ENCODE data around the gene ALG6. TPM values are rescaled to one million over a fixed set of nuclear protein-coding genes. Genes with fewer than 3 reads are reported as not detected.

Gene ALG6
- total and polyA plus RNA-seq, 2 donors (not counting 1 experiment from before 2014, with no cell fraction given), result 12.5 to 15.9 TPM

GRCh38 chr1:63379583-63379982 lies 12.2 kb downstream of the ALG6 start:
- Histone ChIP-seq H3K9me3 (ENCODE audit: control insufficient read depth, insufficient read depth, low read depth, low read length) (no peaks in the 10 kb centered on the region), H4K20me1 (ENCODE audit: control insufficient read depth, extremely low read depth, insufficient read depth, low read length) (no peaks in the 10 kb centered on the region), H3K27me3 (ENCODE audit: control insufficient read depth, insufficient read depth, low read length) (no peaks in the 10 kb centered on the region), H3K36me3 (ENCODE audit: control insufficient read depth, insufficient read depth, low read length) (no peaks in the 10 kb centered on the region), H3K4me3 (replicated peaks in 1 of 4; ENCODE audit: control extremely low read depth in 1 of 4, insufficient read depth in 1 of 4, low read depth in 3 of 4, low read length in 4 of 4) (no peak overlapping the region), H3K79me2 (ENCODE audit: control insufficient read depth, insufficient read depth, low read length) (no peaks in the 10 kb centered on the region), H3K27ac (ENCODE audit: insufficient read depth, low read length) (no peak overlapping the region), H3K4me1 (ENCODE audit: control insufficient read depth, extremely low read depth, insufficient read depth, low read length) (no peaks in the 10 kb centered on the region), H2AFZ (ENCODE audit: low read length) (no peak overlapping the region), H3K4me2 (ENCODE audit: extremely low read depth, insufficient read depth, low read length) (no peak overlapping the region), H3K9ac (ENCODE audit: insufficient read depth, low read length) (no peak overlapping the region)
- DNase-seq (ENCODE audit: low read depth in 2 of 2), result no peak
- TF ChIP-seq CTCF (conservative IDR thresholded peaks at IDR 0.05 in 1 of 2, IDR thresholded peaks at IDR 0.05 in 1 of 2; ENCODE audit: low read depth in 1 of 2, low read length in 2 of 2) (no peak), EZH2 (IDR thresholded peaks at IDR 0.05; ENCODE audit: low read length, missing control alignments) (no peak)

DNA sequence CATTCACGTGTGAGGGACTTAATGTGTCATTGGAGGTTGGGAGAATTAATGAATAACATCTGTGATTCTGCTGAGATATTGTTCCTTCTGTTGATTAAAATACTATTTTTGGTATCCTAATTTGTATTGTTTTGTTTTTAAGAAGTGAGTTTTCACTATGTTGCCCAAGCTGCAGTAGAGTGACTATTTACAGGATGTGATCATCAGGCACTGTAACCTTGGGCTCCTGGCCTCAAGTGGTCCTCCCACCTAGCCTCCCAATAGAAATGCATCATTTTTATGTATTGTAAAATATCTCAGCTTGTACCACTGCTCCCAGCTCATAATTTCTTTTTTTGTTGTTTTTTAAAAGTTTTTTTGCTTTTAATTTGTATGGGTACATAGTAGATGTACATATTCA lies 14.3 kb downstream of the ALG6 start:
- H2AFZ ChIP-seq (ENCODE audit: low read length), result no peak overlapping the region
- no peaks in the 10 kb centered on the region for H3K4me1 ChIP-seq (ENCODE audit: control insufficient read depth, extremely low read depth, insufficient read depth, low read length)
- no peak for DNase-seq (ENCODE audit: low read depth in 2 of 2)
- no peak overlapping the region for H3K27ac ChIP-seq (ENCODE audit: insufficient read depth, low read length)
- H3K4me3 ChIP-seq (replicated peaks in 1 of 4; ENCODE audit: control extremely low read depth in 1 of 4, insufficient read depth in 1 of 4, low read depth in 3 of 4, low read length in 4 of 4), result no peak overlapping the region
- H3K9me3 ChIP-seq (ENCODE audit: control insufficient read depth, insufficient read depth, low read depth, low read length), result no peaks in the 10 kb centered on the region
- H3K9ac ChIP-seq (ENCODE audit: insufficient read depth, low read length), result no peak overlapping the region
- H3K36me3 ChIP-seq (ENCODE audit: control insufficient read depth, insufficient read depth, low read length), result no peaks in the 10 kb centered on the region
- no peaks in the 10 kb centered on the region for H3K79me2 ChIP-seq (ENCODE audit: control insufficient read depth, insufficient read depth, low read length)
- H3K27me3 ChIP-seq (ENCODE audit: control insufficient read depth, insufficient read depth, low read length), result no peaks in the 10 kb centered on the region
- no peak for TF ChIP-seq CTCF (conservative IDR thresholded peaks at IDR 0.05 in 1 of 2, IDR thresholded peaks at IDR 0.05 in 1 of 2; ENCODE audit: low read depth in 1 of 2, low read length in 2 of 2)
- TF ChIP-seq EZH2 (IDR thresholded peaks at IDR 0.05; ENCODE audit: low read length, missing control alignments), result no peak
- H4K20me1 ChIP-seq (ENCODE audit: control insufficient read depth, extremely low read depth, insufficient read depth, low read length), result no peaks in the 10 kb centered on the region
- H3K4me2 ChIP-seq (ENCODE audit: extremely low read depth, insufficient read depth, low read length), result no peak overlapping the region

DNA sequence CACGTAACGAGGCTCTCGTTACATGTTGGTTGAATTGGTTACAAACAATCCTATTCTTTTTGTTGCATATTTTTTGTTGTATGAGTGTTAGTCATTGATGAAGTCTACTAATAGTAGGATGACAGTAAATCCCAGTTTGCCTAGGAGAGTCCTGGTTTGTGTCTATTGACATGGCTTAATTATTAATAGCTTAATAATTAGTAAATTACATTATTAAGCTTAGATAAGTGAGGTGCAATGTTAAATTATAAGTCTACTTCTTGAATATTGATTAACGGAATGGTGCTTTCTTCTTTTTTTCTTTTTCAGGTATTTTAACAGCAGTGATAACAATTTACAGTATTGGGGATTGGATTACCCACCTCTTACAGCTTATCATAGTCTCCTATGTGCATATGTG lies 34.5 kb downstream of the ALG6 start:
- H3K9me3 ChIP-seq (ENCODE audit: control insufficient read depth, insufficient read depth, low read depth, low read length), result no peaks in the 10 kb centered on the region
- no peak for DNase-seq (ENCODE audit: low read depth in 2 of 2)
- H3K4me1 ChIP-seq (ENCODE audit: control insufficient read depth, extremely low read depth, insufficient read depth, low read length), result no peaks in the 10 kb centered on the region
- H3K9ac ChIP-seq (ENCODE audit: insufficient read depth, low read length), result no peak overlapping the region
- no peaks in the 10 kb centered on the region for H4K20me1 ChIP-seq (ENCODE audit: control insufficient read depth, extremely low read depth, insufficient read depth, low read length)
- no peaks in the 10 kb centered on the region for H3K36me3 ChIP-seq (ENCODE audit: control insufficient read depth, insufficient read depth, low read length)
- no peaks in the 10 kb centered on the region for H3K27me3 ChIP-seq (ENCODE audit: control insufficient read depth, insufficient read depth, low read length)
- no peak overlapping the region for H3K4me2 ChIP-seq (ENCODE audit: extremely low read depth, insufficient read depth, low read length)
- no peaks in the 10 kb centered on the region for H3K79me2 ChIP-seq (ENCODE audit: control insufficient read depth, insufficient read depth, low read length)
- no peak overlapping the region for H3K4me3 ChIP-seq (replicated peaks in 1 of 4; ENCODE audit: control extremely low read depth in 1 of 4, insufficient read depth in 1 of 4, low read depth in 3 of 4, low read length in 4 of 4)
- H2AFZ ChIP-seq (ENCODE audit: low read length), result no peak overlapping the region
- TF ChIP-seq CTCF (conservative IDR thresholded peaks at IDR 0.05 in 1 of 2, IDR thresholded peaks at IDR 0.05 in 1 of 2; ENCODE audit: low read depth in 1 of 2, low read length in 2 of 2), result no peak
- TF ChIP-seq EZH2 (IDR thresholded peaks at IDR 0.05; ENCODE audit: low read length, missing control alignments), result no peak
- no peak overlapping the region for H3K27ac ChIP-seq (ENCODE audit: insufficient read depth, low read length)
